Stimulated activated CD4-positive, alpha-beta T cell treated with anti-CD3 and anti-CD28 coated beads, Interleukin-4, amount 100 ng/mL, for 4 hours (primary cell): Measurements from ENCODE around the gene SLC12A3.

Source experiments
- DNase-seq, 2 experiments: peaks; one replicate each; pipeline ENCODE4 v3.0.0-alpha.2; 2020

Gene SLC12A3

GRCh38 chr16:56945847-56946527 lies 81.0 kb downstream of the SLC12A3 start:
- DNase-seq: no peak

GRCh38 chr16:56946767-56947603 lies 82.0 kb downstream of the SLC12A3 start:
- DNase-seq: no peak

GRCh38 chr16:56947604-56947995 lies 82.6 kb downstream of the SLC12A3 start:
- no peak for DNase-seq

GRCh38 chr16:56948234-56948633 lies 83.2 kb downstream of the SLC12A3 start:
- no peak for DNase-seq

GRCh38 chr16:56950051-56950450 lies 85.0 kb downstream of the SLC12A3 start:
- DNase-seq: no peak

- no peak for DNase-seq
These were observed 85.4 kb downstream of the SLC12A3 start for GRCh38 chr16:56950455-56950854.

GRCh38 chr16:56950881-56951771 lies 86.1 kb downstream of the SLC12A3 start:
- DNase-seq: peak; percentile 39 to 53

- no peak for DNase-seq
These were observed 88.0 kb downstream of the SLC12A3 start for GRCh38 chr16:56953006-56953405.

- DNase-seq: no peak
These were observed 91.1 kb downstream of the SLC12A3 start for GRCh38 chr16:56956076-56956475.

- DNase-seq: no peak
These were observed 91.7 kb downstream of the SLC12A3 start for GRCh38 chr16:56956756-56957155.

GRCh38 chr16:56960681-56961281 lies 95.8 kb downstream of the SLC12A3 start:
- DNase-seq: no peak

GRCh38 chr16:56961386-56961785 lies 96.4 kb downstream of the SLC12A3 start:
- DNase-seq: no peak

GRCh38 chr16:56961851-56962281 lies 96.9 kb downstream of the SLC12A3 start, which contains the start of gene CETP:
TSS of gene CETP (plus strand) at chr16:56961950. CDS start at chr16:56961980, 30 bp downstream.
- DNase-seq: no peak

GRCh38 chr16:56964243-56965148 lies 99.5 kb downstream of the SLC12A3 start:
- DNase-seq: peak; percentile 88 to 98
